KOPT-K1 (cell line): ENCODE data around the gene FBF1.
"Not testable (repeated sequence)": the region's sequence is repeated elsewhere in the genome, so short reads cannot be mapped to it uniquely, and the experiment has no call there.

Experiments used
- H3K27ac ChIP-seq: fragments of 200-600 bp; sonication (generic); 2 replicates; pipeline ENCODE4 v1.5.1; 2016; ENCODE audit warnings: antibody characterized with exemption, mild to moderate bottlenecking, low read depth, low read length; ENCODE audit not compliant: poor library complexity, severe bottlenecking
- H3K36me3 ChIP-seq: fragments of 200-600 bp; sonication (generic); 2 replicates; pipeline ENCODE4 v1.5.1; 2017; ENCODE audit warnings: antibody characterized with exemption, mild to moderate bottlenecking, low read length, moderate library complexity; ENCODE audit not compliant: insufficient read depth
- H3K9me3 ChIP-seq: fragments of 200-600 bp; sonication (generic); 2 replicates; pipeline ENCODE4 v1.5.1; 2017; ENCODE audit warnings: antibody characterized with exemption, low read length, mild to moderate bottlenecking; ENCODE audit not compliant: insufficient read depth, poor library complexity, severe bottlenecking

The FBF1 gene

GRCh38 chr17:75969044-75969443 lies 28.2 kb upstream of the FBF1 start:
- H3K36me3 ChIP-seq, result peaks cover 50% of the 10 kb centered on the region
- H3K27ac ChIP-seq, H3K9me3 ChIP-seq: not testable (repeated sequence)

- Histone ChIP-seq H3K36me3 (peaks cover 19% of the 10 kb centered on the region), H3K27ac (no peak overlapping the region), H3K9me3 (no peaks in the 10 kb centered on the region)
Measured at GRCh38 chr17:75965468-75965867, 24.6 kb upstream of the FBF1 start.

- peaks cover 45% of the 10 kb centered on the region for H3K36me3 ChIP-seq
- H3K27ac ChIP-seq, result no peak overlapping the region
- no peaks in the 10 kb centered on the region for H3K9me3 ChIP-seq
Measured at GRCh38 chr17:75959839-75960511, 19.1 kb upstream of the FBF1 start.

GRCh38 chr17:75959051-75959838 lies 18.4 kb upstream of the FBF1 start:
- Histone ChIP-seq H3K36me3 (peaks cover 53% of the 10 kb centered on the region), H3K9me3 (no peaks in the 10 kb centered on the region), H3K27ac (no peak overlapping the region)

- Histone ChIP-seq H3K27ac (peak overlapping the region; percentile 40), H3K36me3 (peaks cover 99% of the 10 kb centered on the region), H3K9me3 (no peaks in the 10 kb centered on the region)
Measured at GRCh38 chr17:75950855-75951554, 10.2 kb upstream of the FBF1 start.

GRCh38 chr17:75950421-75950820 lies 9.6 kb upstream of the FBF1 start:
- no peaks in the 10 kb centered on the region for H3K9me3 ChIP-seq
- peak overlapping the region; percentile 40 for H3K27ac ChIP-seq
- H3K36me3 ChIP-seq, result peaks cover 99% of the 10 kb centered on the region

- no peaks in the 10 kb centered on the region for H3K9me3 ChIP-seq
- peaks cover 64% of the 10 kb centered on the region for H3K36me3 ChIP-seq
- no peak overlapping the region for H3K27ac ChIP-seq
Measured at GRCh38 chr17:75945211-75945610, 4.4 kb upstream of the FBF1 start.

GRCh38 chr17:75943491-75943890 lies 2.6 kb upstream of the FBF1 start:
- Histone ChIP-seq H3K36me3 (peaks cover 47% of the 10 kb centered on the region), H3K27ac (no peak overlapping the region), H3K9me3 (no peaks in the 10 kb centered on the region)

- H3K27ac ChIP-seq, result no peak overlapping the region
- no peaks in the 10 kb centered on the region for H3K9me3 ChIP-seq
- H3K36me3 ChIP-seq, result peaks cover 37% of the 10 kb centered on the region
Measured at GRCh38 chr17:75942473-75942872, 1.6 kb upstream of the FBF1 start.

- Histone ChIP-seq H3K36me3 (peaks cover 27% of the 10 kb centered on the region), H3K9me3 (no peaks in the 10 kb centered on the region), H3K27ac (peak overlapping the region; percentile 80)
Measured at GRCh38 chr17:75941442-75941819, 589 bp upstream of the FBF1 start.

- Histone ChIP-seq H3K36me3 (no peaks in the 10 kb centered on the region), H3K9me3 (no peaks in the 10 kb centered on the region), H3K27ac (no peak overlapping the region)
Measured at GRCh38 chr17:75937652-75938051, 3.2 kb downstream of the FBF1 start.

- no peaks in the 10 kb centered on the region for H3K36me3 ChIP-seq
- H3K9me3 ChIP-seq, result no peaks in the 10 kb centered on the region
- H3K27ac ChIP-seq, result no peak overlapping the region
Measured at GRCh38 chr17:75933808-75934207, 7.0 kb downstream of the FBF1 start.

GRCh38 chr17:75932852-75933251 lies 8.0 kb downstream of the FBF1 start:
- Histone ChIP-seq H3K36me3 (no peaks in the 10 kb centered on the region), H3K27ac (no peak overlapping the region), H3K9me3 (no peaks in the 10 kb centered on the region)

- Histone ChIP-seq H3K27ac (no peak overlapping the region), H3K36me3 (peaks cover 12% of the 10 kb centered on the region; the same call in 1 of the 2 replicates), H3K9me3 (no peaks in the 10 kb centered on the region)
Measured at GRCh38 chr17:75931062-75931461, 9.8 kb downstream of the FBF1 start.

GRCh38 chr17:75927286-75927922 lies 13.4 kb downstream of the FBF1 start:
- Histone ChIP-seq H3K9me3 (no peaks in the 10 kb centered on the region), H3K36me3 (peaks cover 38% of the 10 kb centered on the region; the same call in 1 of the 2 replicates), H3K27ac (peak overlapping the region; percentile 8)
